Measurements from ENCODE around the gene B3GALT2. TPM values are rescaled to one million over a fixed set of nuclear protein-coding genes. Genes with fewer than 3 reads are reported as not detected.

The B3GALT2 gene
- total and polyA plus RNA-seq, 9 of the 15 experiments (the other 6 are each of a cell fraction or from before 2014, with no cell fraction given): 0.03 TPM; not detected in 8

DNA sequence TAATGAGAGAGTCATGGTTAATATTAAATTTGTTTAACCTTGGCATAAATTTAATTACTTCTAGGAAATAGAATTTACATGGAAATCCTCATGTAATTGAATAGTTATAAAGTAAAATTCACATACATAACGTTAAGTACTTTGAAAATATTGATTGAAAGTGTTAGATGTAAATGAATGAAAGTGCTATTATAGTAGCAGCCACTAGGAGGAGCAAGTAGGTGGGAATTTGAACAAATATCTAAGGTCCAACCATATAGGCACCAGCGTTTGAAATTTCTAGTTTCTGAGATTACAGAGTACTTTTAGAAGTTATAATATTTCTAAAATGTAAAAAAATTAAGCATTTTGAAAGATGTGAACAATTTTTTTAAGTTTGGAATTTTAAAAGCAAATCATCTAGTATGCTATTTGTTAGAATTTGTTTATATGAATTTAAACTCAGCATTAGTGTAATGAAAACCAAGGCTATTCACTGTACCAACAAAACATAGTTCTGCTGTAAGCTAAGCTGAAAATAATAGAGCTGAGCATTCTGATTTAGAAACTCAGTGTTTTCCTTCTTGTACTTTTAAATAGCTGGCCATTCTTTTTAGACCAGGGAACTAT lies 3.3 kb downstream of the B3GALT2 start (continued):
- TF ChIP-seq RBM34 (IDR thresholded peaks at IDR 0.05; ENCODE audit: borderline replicate concordance, insufficient read depth, low read length) (no peak), RBM17 (IDR thresholded peaks at IDR 0.05; ENCODE audit: borderline replicate concordance, low read depth, low read length) (no peak), NFRKB (IDR thresholded peaks at IDR 0.05; ENCODE audit: low read depth) (no peak), U2AF1 (optimal IDR thresholded peaks at IDR 0.05; ENCODE audit: low read depth, low read length) (no peak), NUFIP1 (IDR thresholded peaks at IDR 0.05; ENCODE audit: partially characterized antibody) (no peak), RNF2 (IDR thresholded peaks at IDR 0.05) (no peak), NFYB (IDR thresholded peaks at IDR 0.05; ENCODE audit: extremely low read depth, insufficient read length) (no peak), SETDB1 (IDR thresholded peaks at IDR 0.05; ENCODE audit: low read length) (no peak), WHSC1 (IDR thresholded peaks at IDR 0.05; ENCODE audit: low read length) (no peak), STAT5B (CRISPR knock-in tag; IDR thresholded peaks at IDR 0.05) (no peak), ARHGAP35 (IDR thresholded peaks at IDR 0.05; ENCODE audit: partially characterized antibody) (no peak), KDM5B (IDR thresholded peaks at IDR 0.05; ENCODE audit: insufficient replicate concordance, low read depth, low read length) (no peak), NCOA1 (IDR thresholded peaks at IDR 0.05; ENCODE audit: low read depth) (no peak), ZC3H8 (IDR thresholded peaks at IDR 0.05) (no peak), SMC3 (conservative IDR thresholded peaks at IDR 0.05; ENCODE audit: insufficient read depth, low read depth, low read length) (peak; percentile 26; the same call in 1 of the 2 replicates), SRSF7 (optimal IDR thresholded peaks at IDR 0.05; ENCODE audit: low read depth, low read length) (no peak)
- TF ChIP-seq, protein P1, sequence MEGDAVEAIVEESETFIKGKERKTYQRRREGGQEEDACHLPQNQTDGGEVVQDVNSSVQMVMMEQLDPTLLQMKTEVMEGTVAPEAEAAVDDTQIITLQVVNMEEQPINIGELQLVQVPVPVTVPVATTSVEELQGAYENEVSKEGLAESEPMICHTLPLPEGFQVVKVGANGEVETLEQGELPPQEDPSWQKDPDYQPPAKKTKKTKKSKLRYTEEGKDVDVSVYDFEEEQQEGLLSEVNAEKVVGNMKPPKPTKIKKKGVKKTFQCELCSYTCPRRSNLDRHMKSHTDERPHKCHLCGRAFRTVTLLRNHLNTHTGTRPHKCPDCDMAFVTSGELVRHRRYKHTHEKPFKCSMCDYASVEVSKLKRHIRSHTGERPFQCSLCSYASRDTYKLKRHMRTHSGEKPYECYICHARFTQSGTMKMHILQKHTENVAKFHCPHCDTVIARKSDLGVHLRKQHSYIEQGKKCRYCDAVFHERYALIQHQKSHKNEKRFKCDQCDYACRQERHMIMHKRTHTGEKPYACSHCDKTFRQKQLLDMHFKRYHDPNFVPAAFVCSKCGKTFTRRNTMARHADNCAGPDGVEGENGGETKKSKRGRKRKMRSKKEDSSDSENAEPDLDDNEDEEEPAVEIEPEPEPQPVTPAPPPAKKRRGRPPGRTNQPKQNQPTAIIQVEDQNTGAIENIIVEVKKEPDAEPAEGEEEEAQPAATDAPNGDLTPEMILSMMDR (IDR thresholded peaks at IDR 0.05 in 2 of 3, conservative IDR thresholded peaks at IDR 0.05 in 1 of 3; ENCODE audit: insufficient read depth in 2 of 3, low read depth in 1 of 3, low read length in 3 of 3): peak; percentile 48 to 81 (median 51); a peak in 4 of 6 replicates
- TF ChIP-seq, protein P2, sequence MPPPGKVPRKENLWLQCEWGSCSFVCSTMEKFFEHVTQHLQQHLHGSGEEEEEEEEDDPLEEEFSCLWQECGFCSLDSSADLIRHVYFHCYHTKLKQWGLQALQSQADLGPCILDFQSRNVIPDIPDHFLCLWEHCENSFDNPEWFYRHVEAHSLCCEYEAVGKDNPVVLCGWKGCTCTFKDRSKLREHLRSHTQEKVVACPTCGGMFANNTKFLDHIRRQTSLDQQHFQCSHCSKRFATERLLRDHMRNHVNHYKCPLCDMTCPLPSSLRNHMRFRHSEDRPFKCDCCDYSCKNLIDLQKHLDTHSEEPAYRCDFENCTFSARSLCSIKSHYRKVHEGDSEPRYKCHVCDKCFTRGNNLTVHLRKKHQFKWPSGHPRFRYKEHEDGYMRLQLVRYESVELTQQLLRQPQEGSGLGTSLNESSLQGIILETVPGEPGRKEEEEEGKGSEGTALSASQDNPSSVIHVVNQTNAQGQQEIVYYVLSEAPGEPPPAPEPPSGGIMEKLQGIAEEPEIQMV (tag; conservative IDR thresholded peaks at IDR 0.05; ENCODE audit: low read depth): no peak
- TF ChIP-seq, protein P3, sequence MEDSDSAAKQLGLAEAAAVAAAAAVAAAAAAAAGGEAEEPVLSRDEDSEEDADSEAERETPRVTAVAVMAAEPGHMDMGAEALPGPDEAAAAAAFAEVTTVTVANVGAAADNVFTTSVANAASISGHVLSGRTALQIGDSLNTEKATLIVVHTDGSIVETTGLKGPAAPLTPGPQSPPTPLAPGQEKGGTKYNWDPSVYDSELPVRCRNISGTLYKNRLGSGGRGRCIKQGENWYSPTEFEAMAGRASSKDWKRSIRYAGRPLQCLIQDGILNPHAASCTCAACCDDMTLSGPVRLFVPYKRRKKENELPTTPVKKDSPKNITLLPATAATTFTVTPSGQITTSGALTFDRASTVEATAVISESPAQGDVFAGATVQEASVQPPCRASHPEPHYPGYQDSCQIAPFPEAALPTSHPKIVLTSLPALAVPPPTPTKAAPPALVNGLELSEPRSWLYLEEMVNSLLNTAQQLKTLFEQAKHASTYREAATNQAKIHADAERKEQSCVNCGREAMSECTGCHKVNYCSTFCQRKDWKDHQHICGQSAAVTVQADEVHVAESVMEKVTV (CRISPR knock-in tag; IDR thresholded peaks at IDR 0.05): peak; percentile 64
- TF ChIP-seq, protein P4, sequence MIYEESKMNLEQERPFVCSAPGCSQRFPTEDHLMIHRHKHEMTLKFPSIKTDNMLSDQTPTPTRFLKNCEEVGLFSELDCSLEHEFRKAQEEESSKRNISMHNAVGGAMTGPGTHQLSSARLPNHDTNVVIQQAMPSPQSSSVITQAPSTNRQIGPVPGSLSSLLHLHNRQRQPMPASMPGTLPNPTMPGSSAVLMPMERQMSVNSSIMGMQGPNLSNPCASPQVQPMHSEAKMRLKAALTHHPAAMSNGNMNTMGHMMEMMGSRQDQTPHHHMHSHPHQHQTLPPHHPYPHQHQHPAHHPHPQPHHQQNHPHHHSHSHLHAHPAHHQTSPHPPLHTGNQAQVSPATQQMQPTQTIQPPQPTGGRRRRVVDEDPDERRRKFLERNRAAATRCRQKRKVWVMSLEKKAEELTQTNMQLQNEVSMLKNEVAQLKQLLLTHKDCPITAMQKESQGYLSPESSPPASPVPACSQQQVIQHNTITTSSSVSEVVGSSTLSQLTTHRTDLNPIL (CRISPR knock-in tag; IDR thresholded peaks at IDR 0.05): no peak
- TF ChIP-seq, protein P5, sequence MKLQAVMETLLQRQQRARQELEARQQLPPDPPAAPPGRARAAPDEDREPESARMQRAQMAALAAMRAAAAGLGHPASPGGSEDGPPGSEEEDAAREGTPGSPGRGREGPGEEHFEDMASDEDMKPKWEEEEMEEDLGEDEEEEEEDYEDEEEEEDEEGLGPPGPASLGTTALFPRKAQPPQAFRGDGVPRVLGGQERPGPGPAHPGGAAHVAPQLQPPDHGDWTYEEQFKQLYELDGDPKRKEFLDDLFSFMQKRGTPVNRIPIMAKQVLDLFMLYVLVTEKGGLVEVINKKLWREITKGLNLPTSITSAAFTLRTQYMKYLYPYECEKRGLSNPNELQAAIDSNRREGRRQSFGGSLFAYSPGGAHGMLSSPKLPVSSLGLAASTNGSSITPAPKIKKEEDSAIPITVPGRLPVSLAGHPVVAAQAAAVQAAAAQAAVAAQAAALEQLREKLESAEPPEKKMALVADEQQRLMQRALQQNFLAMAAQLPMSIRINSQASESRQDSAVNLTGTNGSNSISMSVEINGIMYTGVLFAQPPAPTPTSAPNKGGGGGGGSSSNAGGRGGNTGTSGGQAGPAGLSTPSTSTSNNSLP (IDR thresholded peaks at IDR 0.05; ENCODE audit: borderline replicate concordance, low read depth, low read length): peak; percentile 37; the same call in 1 of the 2 replicates
